ENCODE measurements around the gene ADCK1.

- TF ChIP-seq ZBTB8A (CRISPR knock-in tag; IDR thresholded peaks at IDR 0.05; ENCODE audit: borderline replicate concordance, low read depth) (no peak), TCF7L2 (IDR thresholded peaks at IDR 0.05; ENCODE audit: low read depth, low read length) (no peak), CTCF (CRISPR knock-in tag; IDR thresholded peaks at IDR 0.05) (no peak), SSRP1 (CRISPR knock-in tag; IDR thresholded peaks at IDR 0.05) (no peak)
Observed at GRCh38 chr14:77906446-77906845, 106.5 kb downstream of the ADCK1 start.

All from HepG2 (cell line).